Left lung (tissue), 10 donors: Measurements from ENCODE around the gene TMSB15B. TPM values are rescaled to one million over a fixed set of nuclear protein-coding genes. Genes with fewer than 3 reads are reported as not detected.
"Not testable (repeated sequence)": the region's sequence is repeated elsewhere in the genome, so short reads cannot be mapped to it uniquely, and the experiment has no call there.

Experiments
- ATAC-seq: fragments of 200-7000 bp; cut with Tn5 transposase; one replicate; pipeline ENCODE4 v1.9.1; 2020; ENCODE audit warnings: moderate library complexity
- DNase-seq, 4 donors: peaks; one replicate each; pipeline ENCODE4 v3.0.0-alpha.2; 2013 to 2020
- H3K27ac ChIP-seq, 2 donors: fragments of 200-600 bp; sonication (generic) in 1 of 2; one replicate each; pipeline versions ENCODE4 v1.5.0 to v1.8.0; 2020 to 2021
- H3K27me3 ChIP-seq, 2 donors: fragments of 200-600 bp; sonication (generic) in 1 of 2; one replicate each; pipeline versions ENCODE4 v1.5.0 to v1.8.0; 2020 to 2021
- H3K36me3 ChIP-seq, 2 donors: fragments of 200-600 bp; sonication (generic) in 1 of 2; one replicate each; pipeline versions ENCODE4 v1.5.0 to v1.8.0; 2020 to 2021
- H3K4me1 ChIP-seq, 2 donors: fragments of 200-600 bp; one replicate each; pipeline ENCODE4 v1.8.0; 2021
- H3K4me3 ChIP-seq, 2 donors: fragments of 200-600 bp; sonication (generic) in 1 of 2; one replicate each; pipeline versions ENCODE4 v1.5.0 to v1.8.0; 2020 to 2021; ENCODE audit warnings: mild to moderate bottlenecking in 1 of 2
- H3K9me3 ChIP-seq, 2 donors: fragments of 200-600 bp; sonication (generic) in 1 of 2; one replicate each; pipeline versions ENCODE4 v1.5.0 to v1.8.0; 2020 to 2021
- intact Hi-C, 2 donors: fragments of 100-400 bp; cut with DNase I; formaldehyde crosslinking; loops; one replicate each; pipeline versions ENCODE4 v1.11.2 to v1.14.2; 2022
- polyA plus RNA-seq, 6 donors: library from polyadenylated mRNA; unstranded; fragments of 120-200 nt; gene quantifications; one replicate each; pipeline ENCODE4 v1.2.1, GENCODE V29; 2013; ENCODE audit not compliant: insufficient read length in 6 of 6
- total RNA-seq, 2 donors: library from RNA; stranded (reverse); fragmentation: NEBNext Ultra II Directional; extraction: Animal tissue kit (Norgen Biotek cat#: 25700); gene quantifications; one replicate each; pipeline ENCODE4 v1.2.1, GENCODE V29; 2021
- TF ChIP-seq, protein P1 (sequence below), 2 donors: fragments of 200-600 bp; sonication (generic) in 1 of 2; IDR thresholded peaks; one replicate each; pipeline versions ENCODE4 v1.5.0 to v1.8.0; 2021; ENCODE audit warnings: antibody characterized with exemption in 2 of 2
- donor health status: DM: no; HTN: yes; CAD: no.
- donor health status: DM: no; HTN: no; CAD: no.

The TMSB15B gene
- total and polyA plus RNA-seq, 8 donors = 1.3 to 40.2 (median 27.4) TPM

DNA sequence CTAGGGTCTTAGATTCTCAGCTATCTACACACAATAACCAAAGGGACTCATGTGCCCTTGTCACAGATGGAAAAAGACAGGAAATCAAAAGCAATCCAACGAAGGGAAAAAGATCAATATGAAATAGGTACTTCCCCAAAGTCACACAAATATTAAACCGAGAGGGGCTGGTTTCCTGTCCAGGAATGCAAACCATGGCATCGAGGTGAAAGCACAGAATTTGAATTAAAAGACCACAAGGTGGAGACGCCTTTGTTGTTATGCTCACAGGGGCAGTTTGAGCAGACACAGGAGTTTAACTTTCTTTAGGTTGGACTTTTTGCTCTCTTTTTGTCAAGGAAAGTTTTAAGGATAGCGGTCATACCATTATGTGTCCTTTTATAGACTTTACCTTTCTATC is 36.8 kb downstream of the TMSB15B start:
- TF ChIP-seq, protein P1, sequence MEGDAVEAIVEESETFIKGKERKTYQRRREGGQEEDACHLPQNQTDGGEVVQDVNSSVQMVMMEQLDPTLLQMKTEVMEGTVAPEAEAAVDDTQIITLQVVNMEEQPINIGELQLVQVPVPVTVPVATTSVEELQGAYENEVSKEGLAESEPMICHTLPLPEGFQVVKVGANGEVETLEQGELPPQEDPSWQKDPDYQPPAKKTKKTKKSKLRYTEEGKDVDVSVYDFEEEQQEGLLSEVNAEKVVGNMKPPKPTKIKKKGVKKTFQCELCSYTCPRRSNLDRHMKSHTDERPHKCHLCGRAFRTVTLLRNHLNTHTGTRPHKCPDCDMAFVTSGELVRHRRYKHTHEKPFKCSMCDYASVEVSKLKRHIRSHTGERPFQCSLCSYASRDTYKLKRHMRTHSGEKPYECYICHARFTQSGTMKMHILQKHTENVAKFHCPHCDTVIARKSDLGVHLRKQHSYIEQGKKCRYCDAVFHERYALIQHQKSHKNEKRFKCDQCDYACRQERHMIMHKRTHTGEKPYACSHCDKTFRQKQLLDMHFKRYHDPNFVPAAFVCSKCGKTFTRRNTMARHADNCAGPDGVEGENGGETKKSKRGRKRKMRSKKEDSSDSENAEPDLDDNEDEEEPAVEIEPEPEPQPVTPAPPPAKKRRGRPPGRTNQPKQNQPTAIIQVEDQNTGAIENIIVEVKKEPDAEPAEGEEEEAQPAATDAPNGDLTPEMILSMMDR (IDR thresholded peaks at IDR 0.05) = no peak
- Histone ChIP-seq H3K36me3 (no peaks in the 10 kb centered on the region), H3K27me3 (no peaks in the 10 kb centered on the region), H3K9me3 (no peaks in the 10 kb centered on the region), H3K27ac (no peak overlapping the region), H3K4me3 (no peak overlapping the region), H3K4me1 (no peaks in the 10 kb centered on the region)
- DNase-seq (no peak), ATAC-seq (no peak)
- intact Hi-C loops = no loop called here

DNA sequence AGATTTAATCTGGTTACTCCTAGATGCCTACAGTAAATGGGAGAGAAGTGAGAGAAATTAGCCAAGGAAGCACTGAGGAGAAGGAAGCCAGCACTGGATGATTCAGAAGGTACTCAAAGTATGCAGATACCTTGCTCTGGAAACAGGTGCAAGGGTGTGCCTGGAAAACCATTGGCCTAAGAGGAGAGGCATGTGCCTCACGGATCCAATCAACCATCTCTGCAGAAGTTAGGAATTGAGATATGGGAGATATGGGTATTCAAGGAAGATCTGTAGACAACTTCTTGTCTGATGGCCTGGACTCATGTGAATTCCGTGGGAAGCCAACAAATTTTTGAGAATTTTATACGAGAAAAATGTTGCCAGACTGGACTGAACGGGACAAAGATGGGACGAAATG is 46.4 kb downstream of the TMSB15B start:
- Histone ChIP-seq H3K4me1 (no peaks in the 10 kb centered on the region), H3K36me3 (no peaks in the 10 kb centered on the region), H3K4me3 (no peak overlapping the region), H3K27me3 (no peaks in the 10 kb centered on the region), H3K9me3 (no peaks in the 10 kb centered on the region), H3K27ac (no peak overlapping the region)
- intact Hi-C loops = no loop called here
- TF ChIP-seq, protein P1 (IDR thresholded peaks at IDR 0.05) = no peak
- DNase-seq = no peak
- ATAC-seq = no peak

DNA sequence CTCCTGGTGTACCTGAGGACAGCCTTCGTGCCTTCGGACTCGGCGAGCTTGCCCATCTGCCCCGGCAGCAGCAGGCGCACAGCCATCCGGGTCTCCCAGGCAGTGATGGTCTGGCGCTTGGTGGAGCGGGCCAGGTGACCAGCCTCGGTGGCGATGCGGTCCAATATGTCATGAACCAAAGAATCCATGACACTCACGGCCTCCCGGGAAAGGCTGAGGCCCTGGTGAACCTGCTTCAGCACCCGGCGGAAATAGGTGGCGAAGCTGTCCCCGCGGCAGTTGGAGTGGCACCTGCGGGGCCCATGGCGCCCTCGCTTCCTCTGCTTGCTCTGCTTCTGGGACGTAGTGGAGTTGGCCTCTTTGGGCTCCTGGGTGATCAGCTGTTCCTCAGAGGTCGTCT is 50.7 kb downstream of the TMSB15B start:
- Histone ChIP-seq H3K27me3 (no peaks in the 10 kb centered on the region), H3K4me3 (no peak overlapping the region), H3K4me1 (no peaks in the 10 kb centered on the region), H3K9me3 (no peaks in the 10 kb centered on the region), H3K27ac (no peak overlapping the region), H3K36me3 (no peaks in the 10 kb centered on the region)
- intact Hi-C loops = no loop called here
- DNase-seq (peak in 1 of 4 donors; percentile 45), ATAC-seq (no peak)
- TF ChIP-seq, protein P1 (IDR thresholded peaks at IDR 0.05) = no peak

DNA sequence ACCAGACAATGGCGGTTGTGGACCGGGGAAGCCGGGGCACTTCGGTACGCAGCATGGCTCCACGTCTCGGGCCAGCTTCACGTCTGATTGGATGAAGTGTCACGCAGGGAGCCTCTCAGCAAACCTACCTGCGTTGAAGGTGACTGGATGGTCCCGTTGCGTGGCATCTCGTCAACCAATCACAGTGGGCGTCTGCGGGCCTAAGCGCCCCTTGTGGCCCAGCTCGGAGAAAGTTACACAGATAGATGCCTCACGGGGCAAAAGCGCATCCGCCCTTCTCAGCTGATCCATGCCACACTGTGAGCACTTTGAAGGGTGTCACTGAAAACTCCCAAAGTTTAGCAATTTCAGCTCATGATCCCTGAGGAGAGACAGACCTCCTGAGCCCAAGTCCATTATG is 51.2 kb downstream of the TMSB15B start, which contains the start of gene H2BW1:
Gene H2BW1, minus strand, starts transcription at position 103 of the 400 bp plus-strand sequence. CDS start 132 bp downstream, outside the sequence.
- no peaks in the 10 kb centered on the region for H3K9me3 ChIP-seq
- no peaks in the 10 kb centered on the region for H3K27me3 ChIP-seq
- no peaks in the 10 kb centered on the region for H3K4me1 ChIP-seq
- intact Hi-C loops = no loop called here
- ATAC-seq = no peak
- H3K27ac ChIP-seq = no peak within 1 kb of the TSS
- no peak for DNase-seq
- no peak within 1 kb of the TSS for H3K4me3 ChIP-seq
- TF ChIP-seq, protein P1 (IDR thresholded peaks at IDR 0.05) = no peak
- no peaks in the 10 kb centered on the region for H3K36me3 ChIP-seq

DNA sequence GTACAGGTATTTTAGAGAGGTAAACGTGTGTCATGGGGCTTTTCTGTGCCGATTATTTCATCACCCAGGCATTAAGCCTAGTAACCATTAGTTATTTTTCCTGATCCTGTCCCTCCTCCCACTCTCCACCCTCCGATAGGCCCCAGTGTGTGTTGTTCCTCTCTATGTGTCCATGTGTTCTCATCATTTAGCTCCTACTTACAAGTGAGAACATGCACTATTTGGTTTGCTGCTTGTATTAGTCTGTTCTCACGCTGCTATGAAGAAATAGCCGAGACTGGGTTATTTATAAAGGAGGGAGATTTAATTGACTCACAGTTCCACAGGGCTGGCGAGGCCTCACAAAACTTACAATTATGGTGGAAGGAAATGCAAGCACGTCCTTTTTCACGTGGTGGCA is 53.1 kb downstream of the TMSB15B start:
- H3K36me3 ChIP-seq, DNase-seq, H3K4me1 ChIP-seq, H3K27ac ChIP-seq, H3K27me3 ChIP-seq, H3K9me3 ChIP-seq, ATAC-seq, H3K4me3 ChIP-seq, intact Hi-C loops: not testable (repeated sequence)

Other genes with a start within 250 kb of the TMSB15B start
- under 1 TPM; 0.08 to 0.12 TPM for gene PLP1, start 185.8 kb upstream of the TMSB15B start, total RNA-seq
- 10 to 100 TPM in 5 of 6 donors, 1 to 10 TPM in 1; 9.6 to 22.2 (median 15.5) TPM for gene PLP1, start 185.8 kb upstream of the TMSB15B start, polyA plus RNA-seq
- gene RAB9B, start 130.4 kb upstream of the TMSB15B start, total RNA-seq = 1 to 10 TPM in 1 of 2 donors, under 1 TPM in 1; 0.93 to 1.6 TPM
- gene RAB9B, start 130.4 kb upstream of the TMSB15B start, polyA plus RNA-seq = 1 to 10 TPM; 2.8 to 3.4 (median 3.0) TPM
- gene H2BW1, start 51.1 kb downstream of the TMSB15B start, total RNA-seq = not detected
- gene H2BW1, start 51.1 kb downstream of the TMSB15B start, polyA plus RNA-seq = not detected
- not detected for gene H2BW2, start 77.3 kb downstream of the TMSB15B start, total RNA-seq
- 1 to 10 TPM; 1.1 to 2.0 (median 1.4) TPM for gene H2BW2, start 77.3 kb downstream of the TMSB15B start, polyA plus RNA-seq
- 1 to 10 TPM; 1.0 to 2.8 TPM for gene TMSB15C, start 113.6 kb downstream of the TMSB15B start, total RNA-seq
- 10 to 100 TPM; 21.9 to 28.6 (median 24.9) TPM for gene TMSB15C, start 113.6 kb downstream of the TMSB15B start, polyA plus RNA-seq
- gene ZCCHC18, start 149.9 kb downstream of the TMSB15B start, total RNA-seq = 1 to 10 TPM in 1 of 2 donors, under 1 TPM in 1; 0.42 to 1.4 TPM
- 1 to 10 TPM; 4.4 to 5.7 (median 5.1) TPM for gene ZCCHC18, start 149.9 kb downstream of the TMSB15B start, polyA plus RNA-seq
- 10 to 100 TPM in 1 of 2 donors, 1 to 10 TPM in 1; 9.1 to 10.1 TPM for gene SLC25A53, start 194.4 kb downstream of the TMSB15B start, total RNA-seq
- gene SLC25A53, start 194.4 kb downstream of the TMSB15B start, polyA plus RNA-seq = 10 to 100 TPM; 12.0 to 17.2 (median 14.7) TPM
- gene FAM199X, start 203.8 kb downstream of the TMSB15B start, total RNA-seq = 10 to 100 TPM; 16.5 to 19.1 TPM
- gene FAM199X, start 203.8 kb downstream of the TMSB15B start, polyA plus RNA-seq = 10 to 100 TPM; 23.4 to 29.3 (median 27.3) TPM